ENCODE data around the gene NHS. TPM values are rescaled to one million over a fixed set of nuclear protein-coding genes. Genes with fewer than 3 reads are reported as not detected.

NHS gene
- total RNA-seq, 4 donors from 2014 or later: 0.88 to 9.1 (median 2.5) TPM

GRCh38 chrX:17655211-17656034, 280.4 kb downstream of the NHS start:
- Histone ChIP-seq H3K4me3 (peak overlapping the region in 3 of 4 donors; percentile 9 to 31 (median 10)), H3K36me3 (no peaks in the 10 kb centered on the region), H3K27me3 (no peaks in the 10 kb centered on the region), H3K9me3 (no peaks in the 10 kb centered on the region), H3K4me1 (no peaks in the 10 kb centered on the region), H3K27ac (no peak overlapping the region)
- no peak for DNase-seq
- TF ChIP-seq POLR2A (IDR thresholded peaks at IDR 0.05) (no peak), CTCF (IDR thresholded peaks at IDR 0.05) (no peak)

- no peak overlapping the region for H3K27ac ChIP-seq
- no peaks in the 10 kb centered on the region for H3K36me3 ChIP-seq
- peak overlapping the region in 1 of 4 donors; percentile 31 for H3K4me3 ChIP-seq
- no peaks in the 10 kb centered on the region for H3K27me3 ChIP-seq
- no peaks in the 10 kb centered on the region for H3K4me1 ChIP-seq
- TF ChIP-seq POLR2A (IDR thresholded peaks at IDR 0.05) (no peak), CTCF (IDR thresholded peaks at IDR 0.05) (no peak)
- H3K9me3 ChIP-seq: no peaks in the 10 kb centered on the region
- no peak for DNase-seq
These were observed 281.0 kb downstream of the NHS start for GRCh38 chrX:17656035-17656418.

- Histone ChIP-seq H3K4me3 (no peak overlapping the region), H3K4me1 (no peaks in the 10 kb centered on the region), H3K36me3 (no peaks in the 10 kb centered on the region), H3K27me3 (no peaks in the 10 kb centered on the region), H3K9me3 (no peaks in the 10 kb centered on the region), H3K27ac (no peak overlapping the region)
- TF ChIP-seq POLR2A (IDR thresholded peaks at IDR 0.05) (no peak), CTCF (IDR thresholded peaks at IDR 0.05) (no peak)
- DNase-seq: no peak
These were observed 281.6 kb downstream of the NHS start for GRCh38 chrX:17656556-17656955.

GRCh38 chrX:17662391-17662790, 287.4 kb downstream of the NHS start:
- Histone ChIP-seq H3K36me3 (no peaks in the 10 kb centered on the region), H3K27me3 (no peaks in the 10 kb centered on the region), H3K27ac (no peak overlapping the region), H3K9me3 (no peaks in the 10 kb centered on the region), H3K4me3 (no peak overlapping the region), H3K4me1 (no peaks in the 10 kb centered on the region)
- no peak for DNase-seq
- TF ChIP-seq POLR2A (IDR thresholded peaks at IDR 0.05): no peak
- TF ChIP-seq CTCF (IDR thresholded peaks at IDR 0.05): no peak

GRCh38 chrX:17668929-17669328, 293.9 kb downstream of the NHS start:
- no peaks in the 10 kb centered on the region for H3K9me3 ChIP-seq
- H3K4me3 ChIP-seq: no peak overlapping the region
- no peak for DNase-seq
- H3K27me3 ChIP-seq: no peaks in the 10 kb centered on the region
- H3K27ac ChIP-seq: no peak overlapping the region
- H3K4me1 ChIP-seq: no peaks in the 10 kb centered on the region
- H3K36me3 ChIP-seq: no peaks in the 10 kb centered on the region
- TF ChIP-seq POLR2A (IDR thresholded peaks at IDR 0.05) (no peak), CTCF (IDR thresholded peaks at IDR 0.05) (no peak)
